Measurements from ENCODE around the gene REXO1. TPM values are rescaled to one million over a fixed set of nuclear protein-coding genes. Genes with fewer than 3 reads are reported as not detected.

Gene REXO1
- polyA plus RNA-seq, 2 of the 4 experiments (the other 2 are of a cell fraction), result 5.6 to 13.8 TPM

- peak overlapping the region; percentile 91 for H3K4me3 ChIP-seq
- no peak for DNase-seq (ENCODE audit: low read depth in 1 of 2, low spot score in 1 of 2)
- H3K27ac ChIP-seq, result peak overlapping the region; percentile 99 to 100
- FAIRE-seq, result no peak
- H3K9me3 ChIP-seq, result no peaks in the 10 kb centered on the region
- WGBS (ENCODE audit: missing lambda C conversion rate), result 1% methylated on average over 23 of the region's 72 CpGs
- H3K4me2 ChIP-seq, result peak overlapping the region; percentile 88
- ChIA-PET CTCF (interaction anchor here (1.0 to 14.0 kb wide), 3 partner anchors 9 to 23 kb away, joined by 4 to 212 read pairs (median 32); no protein-coding TSS in a partner anchor), POLR2A (no interaction called here)
- ATAC-seq, result peak; percentile 6 to 49; a peak in 4 of 6 replicates
- TF ChIP-seq, protein P1, sequence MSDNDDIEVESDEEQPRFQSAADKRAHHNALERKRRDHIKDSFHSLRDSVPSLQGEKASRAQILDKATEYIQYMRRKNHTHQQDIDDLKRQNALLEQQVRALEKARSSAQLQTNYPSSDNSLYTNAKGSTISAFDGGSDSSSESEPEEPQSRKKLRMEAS (IDR thresholded peaks at IDR 0.05), result peak; percentile 30; the same call in 1 of the 2 replicates
- TF ChIP-seq ZSCAN20 (CRISPR knock-in tag; IDR thresholded peaks at IDR 0.05), result no peak
- no peak for TF ChIP-seq NFE2L2 (conservative IDR thresholded peaks at IDR 0.05; ENCODE audit: low read length)
- TF ChIP-seq SREBF2 (IDR thresholded peaks at IDR 0.05), result no peak
- TF ChIP-seq, protein P2, sequence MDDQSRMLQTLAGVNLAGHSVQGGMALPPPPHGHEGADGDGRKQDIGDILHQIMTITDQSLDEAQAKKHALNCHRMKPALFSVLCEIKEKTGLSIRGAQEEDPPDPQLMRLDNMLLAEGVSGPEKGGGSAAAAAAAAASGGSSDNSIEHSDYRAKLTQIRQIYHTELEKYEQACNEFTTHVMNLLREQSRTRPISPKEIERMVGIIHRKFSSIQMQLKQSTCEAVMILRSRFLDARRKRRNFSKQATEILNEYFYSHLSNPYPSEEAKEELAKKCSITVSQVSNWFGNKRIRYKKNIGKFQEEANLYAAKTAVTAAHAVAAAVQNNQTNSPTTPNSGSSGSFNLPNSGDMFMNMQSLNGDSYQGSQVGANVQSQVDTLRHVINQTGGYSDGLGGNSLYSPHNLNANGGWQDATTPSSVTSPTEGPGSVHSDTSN (IDR thresholded peaks at IDR 0.05), result no peak
- TF ChIP-seq PHF8 (IDR thresholded peaks at IDR 0.05; ENCODE audit: borderline replicate concordance, low read depth), result peak; percentile 48; the same call in 1 of the 2 replicates
- no peak for TF ChIP-seq JUN (IDR thresholded peaks at IDR 0.05)
- TF ChIP-seq BHLHE40 (IDR thresholded peaks at IDR 0.05; ENCODE audit: low read depth, low read length), result no peak
- TF ChIP-seq JUNB (IDR thresholded peaks at IDR 0.05), result no peak
- TF ChIP-seq FOXS1 (CRISPR knock-in tag; IDR thresholded peaks at IDR 0.05), result no peak
- TF ChIP-seq, protein P3, sequence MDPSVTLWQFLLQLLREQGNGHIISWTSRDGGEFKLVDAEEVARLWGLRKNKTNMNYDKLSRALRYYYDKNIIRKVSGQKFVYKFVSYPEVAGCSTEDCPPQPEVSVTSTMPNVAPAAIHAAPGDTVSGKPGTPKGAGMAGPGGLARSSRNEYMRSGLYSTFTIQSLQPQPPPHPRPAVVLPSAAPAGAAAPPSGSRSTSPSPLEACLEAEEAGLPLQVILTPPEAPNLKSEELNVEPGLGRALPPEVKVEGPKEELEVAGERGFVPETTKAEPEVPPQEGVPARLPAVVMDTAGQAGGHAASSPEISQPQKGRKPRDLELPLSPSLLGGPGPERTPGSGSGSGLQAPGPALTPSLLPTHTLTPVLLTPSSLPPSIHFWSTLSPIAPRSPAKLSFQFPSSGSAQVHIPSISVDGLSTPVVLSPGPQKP (IDR thresholded peaks at IDR 0.05; ENCODE audit: low read depth, low read length), result no peak
- peak; percentile 40; the same call in 1 of the 2 replicates for TF ChIP-seq MYC (IDR thresholded peaks at IDR 0.05; ENCODE audit: borderline replicate concordance, low read length)
- TF ChIP-seq E2F6 (IDR thresholded peaks at IDR 0.05; ENCODE audit: borderline replicate concordance, low read depth), result no peak
- no peak for TF ChIP-seq SMC3 (IDR thresholded peaks at IDR 0.05)
- no peak for TF ChIP-seq HES2 (IDR thresholded peaks at IDR 0.05)
- TF ChIP-seq, protein P4, sequence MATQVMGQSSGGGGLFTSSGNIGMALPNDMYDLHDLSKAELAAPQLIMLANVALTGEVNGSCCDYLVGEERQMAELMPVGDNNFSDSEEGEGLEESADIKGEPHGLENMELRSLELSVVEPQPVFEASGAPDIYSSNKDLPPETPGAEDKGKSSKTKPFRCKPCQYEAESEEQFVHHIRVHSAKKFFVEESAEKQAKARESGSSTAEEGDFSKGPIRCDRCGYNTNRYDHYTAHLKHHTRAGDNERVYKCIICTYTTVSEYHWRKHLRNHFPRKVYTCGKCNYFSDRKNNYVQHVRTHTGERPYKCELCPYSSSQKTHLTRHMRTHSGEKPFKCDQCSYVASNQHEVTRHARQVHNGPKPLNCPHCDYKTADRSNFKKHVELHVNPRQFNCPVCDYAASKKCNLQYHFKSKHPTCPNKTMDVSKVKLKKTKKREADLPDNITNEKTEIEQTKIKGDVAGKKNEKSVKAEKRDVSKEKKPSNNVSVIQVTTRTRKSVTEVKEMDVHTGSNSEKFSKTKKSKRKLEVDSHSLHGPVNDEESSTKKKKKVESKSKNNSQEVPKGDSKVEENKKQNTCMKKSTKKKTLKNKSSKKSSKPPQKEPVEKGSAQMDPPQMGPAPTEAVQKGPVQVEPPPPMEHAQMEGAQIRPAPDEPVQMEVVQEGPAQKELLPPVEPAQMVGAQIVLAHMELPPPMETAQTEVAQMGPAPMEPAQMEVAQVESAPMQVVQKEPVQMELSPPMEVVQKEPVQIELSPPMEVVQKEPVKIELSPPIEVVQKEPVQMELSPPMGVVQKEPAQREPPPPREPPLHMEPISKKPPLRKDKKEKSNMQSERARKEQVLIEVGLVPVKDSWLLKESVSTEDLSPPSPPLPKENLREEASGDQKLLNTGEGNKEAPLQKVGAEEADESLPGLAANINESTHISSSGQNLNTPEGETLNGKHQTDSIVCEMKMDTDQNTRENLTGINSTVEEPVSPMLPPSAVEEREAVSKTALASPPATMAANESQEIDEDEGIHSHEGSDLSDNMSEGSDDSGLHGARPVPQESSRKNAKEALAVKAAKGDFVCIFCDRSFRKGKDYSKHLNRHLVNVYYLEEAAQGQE (IDR thresholded peaks at IDR 0.05), result no peak
- TF ChIP-seq BCL3 (IDR thresholded peaks at IDR 0.05), result 0 out of 3 replicates have a peak, but pooled peaks have one; percentile 35
- TF ChIP-seq EHMT2 (IDR thresholded peaks at IDR 0.05; ENCODE audit: low read depth), result no peak
- H3K4me1 ChIP-seq, result peaks cover 20% of the 10 kb centered on the region
Observed at GRCh38 chr19:1847684-1848398, 442 bp downstream of the REXO1 start.

All from A549 (cell line).